GM12878 (cell line): ENCODE data around the gene POU5F1. TPM values are rescaled to one million over a fixed set of nuclear protein-coding genes. Genes with fewer than 3 reads are reported as not detected.

ENCODE experiments used
- ATAC-seq: fragments of 200-7000 bp; cut with Tn5 transposase; 3 replicates; pipeline ENCODE4 v1.9.1; 2020; ENCODE audit warnings: mild to moderate bottlenecking, moderate library complexity
- BruUV-seq: library from RNA; stranded (reverse); fragments of 400-500 nt; replicated peaks from 2 replicates; lab custom pipeline; 2021; lab: Mats Ljungman, UMichigan
- CTCF ChIA-PET: fragments of 300-600 bp; sonication (Branson Sonifier 250); formaldehyde crosslinking; extraction: SDS; loops from one replicate; lab custom pipeline; 2021; ENCODE audit warnings: inconsistent platforms; lab: Yijun Ruan, JAX
- POLR2A ChIA-PET: fragments of 350-600 bp; formaldehyde crosslinking; extraction: SDS; loops from one replicate; lab custom pipeline; 2021; ENCODE audit warnings: inconsistent platforms; lab: Charles Lee
- RAD21 ChIA-PET: fragments of 300-600 bp; sonication (Branson Sonifier 250); formaldehyde crosslinking; loops from one replicate; lab custom pipeline; 2023; ENCODE audit warnings: antibody characterized with exemption; ENCODE audit not compliant: unreplicated experiment; lab: Charles Lee
- SMC1A ChIA-PET: fragments of 300-600 bp; sonication (Branson Sonifier 250); formaldehyde crosslinking; loops from one replicate; lab custom pipeline; 2023; ENCODE audit not compliant: unreplicated experiment, uncharacterized antibody; lab: Charles Lee
- DNase-seq: peaks from one replicate; pipeline ENCODE4 v3.0.0-alpha.2; 2011; ENCODE audit warnings: low read depth, low spot score
- FAIRE-seq: peaks from 3 replicates; lab custom pipeline; 2011; peaks lifted over from hg19 to GRCh38; lab: Jason Lieb, UNC
- H2AFZ ChIP-seq: 2 replicates; pipeline ENCODE4 v1.6.0; 2011; ENCODE audit warnings: low read depth, low read length, control low read depth; ENCODE audit not compliant: control insufficient read depth
- H3K27ac ChIP-seq: 2 replicates; pipeline ENCODE4 v1.5.1; 2011; ENCODE audit warnings: control low read depth; ENCODE audit not compliant: control insufficient read depth, insufficient read depth
- H3K27me3 ChIP-seq, 2 experiments: replicated peaks in 1 of 2; 2 replicates each; pipeline versions ENCODE4 v1.6.0 to v1.6.1; 2011; ENCODE audit warnings: low read length in 1 of 2; ENCODE audit not compliant: control insufficient read depth in 2 of 2, insufficient read depth in 2 of 2
- H3K36me3 ChIP-seq, 2 experiments: 2 replicates each; pipeline ENCODE4 v1.5.1; 2011; ENCODE audit warnings: low read length in 1 of 2; ENCODE audit not compliant: control insufficient read depth in 2 of 2, insufficient read depth in 2 of 2
- H3K4me1 ChIP-seq: 2 replicates; pipeline ENCODE4 v1.6.1; 2011; ENCODE audit warnings: mild to moderate bottlenecking, low read length, moderate library complexity, mixed read lengths; ENCODE audit not compliant: control insufficient read depth, insufficient read depth
- H3K4me2 ChIP-seq: 2 replicates; pipeline ENCODE4 v1.6.0; 2011; ENCODE audit warnings: control low read depth; ENCODE audit not compliant: control insufficient read depth, insufficient read depth
- H3K4me3 ChIP-seq: fragments of 200-600 bp; sonication (generic); 2 replicates; pipeline ENCODE4 v1.5.1; 2016
- H3K79me2 ChIP-seq: 2 replicates; pipeline ENCODE4 v1.6.0; 2011; ENCODE audit warnings: low read length; ENCODE audit not compliant: control insufficient read depth, insufficient read depth
- H3K9ac ChIP-seq: 2 replicates; pipeline ENCODE4 v1.8.0; 2011; ENCODE audit warnings: low read length, control low read depth, mixed read lengths; ENCODE audit not compliant: control insufficient read depth, insufficient read depth
- H3K9me3 ChIP-seq: replicated peaks from 3 replicates; pipeline ENCODE4 v1.5.1; 2011; ENCODE audit warnings: mild to moderate bottlenecking, low read length; ENCODE audit not compliant: control insufficient read depth, insufficient read depth
- H4K20me1 ChIP-seq: 2 replicates; pipeline ENCODE4 v1.6.0; 2011; ENCODE audit not compliant: control insufficient read depth, insufficient read depth
- PKNOX1 ChIP-seq: fragments of 450-650 bp; IDR thresholded peaks from 2 replicates; pipeline ENCODE4 v1.6.1; 2016; ENCODE audit warnings: mild to moderate bottlenecking
- POU2F2 ChIP-seq: IDR thresholded peaks from 3 replicates; pipeline ENCODE4 v1.6.1; 2011; ENCODE audit warnings: low read depth, mild to moderate bottlenecking, low read length, borderline replicate concordance
- SMC3 ChIP-seq: IDR thresholded peaks from 2 replicates; pipeline ENCODE4 v1.6.1; 2011; ENCODE audit warnings: low read length, improper control_type of control experiment, borderline replicate concordance
- STAT1 ChIP-seq: fragments of 450-650 bp; conservative IDR thresholded peaks from 2 replicates; pipeline ENCODE4 v1.6.1; 2014; ENCODE audit warnings: antibody characterized with exemption, mild to moderate bottlenecking
- WGBS: methylation state at CpG from one replicate; pipeline ENCODE4 v1.1.6; 2016; ENCODE audit warnings: low lambda C conversion rate; ENCODE audit not compliant: insufficient replicate concordance, insufficient coverage; ENCODE audit errors: missing lambda C conversion rate; 5-methylcytosine and 5-hydroxymethylcytosine counted together
- in situ Hi-C: fragments of 300-500 bp; cut with MboI; formaldehyde crosslinking; loops from 9 replicates; pipeline ENCODE4 v1.14.3; 2018; ENCODE audit warnings: mixed read lengths
- intact Hi-C: fragments of 100-400 bp; cut with micrococcal nuclease; formaldehyde crosslinking; loops from one replicate; pipeline ENCODE4 v1.14.2; 2022; ENCODE audit not compliant: unreplicated experiment
- polyA plus RNA-seq, 11 experiments: library from polyadenylated mRNA; depleted of rRNA in 4 of 11; unstranded in 6 of 11; stranded (reverse) in 5 of 11; fragments of >200 nt; fragmentation: Nextera tagmentation in 4 of 11; fragmentation: Illumina TruSeq in 1 of 11; extraction: Ambion mirVana in 4 of 11; extraction: Trizol in 1 of 11; gene quantifications; 1 replicate in 1 of 11; 2 replicates in 10 of 11; pipeline versions ENCODE4 v1.2.1 to v1.2.3, GENCODE V29; 2011 to 2016; ENCODE audit warnings: inconsistent platforms in 2 of 11, missing spikeins in 2 of 11, low read depth in 1 of 11
- total RNA-seq, 4 experiments: library from RNA; depleted of rRNA in 3 of 4; stranded (reverse); fragments of >200 nt in 3 of 4; fragmentation: Illumina TruSeq in 1 of 4; extraction: Trizol in 1 of 4; gene quantifications; 2 replicates each; pipeline versions ENCODE4 v1.2.1 to v1.2.3, GENCODE V29; 2013 to 2021
- TF ChIP-seq, protein P1 (sequence below): fragments of 450-650 bp; IDR thresholded peaks from 2 replicates; pipeline ENCODE4 v1.6.1; 2018; ENCODE audit warnings: mild to moderate bottlenecking, low read depth, moderate library complexity; ENCODE audit not compliant: partially characterized antibody
- TF ChIP-seq, protein P2 (sequence below): IDR thresholded peaks from 2 replicates; pipeline ENCODE4 v1.6.1; 2012; ENCODE audit warnings: low read depth, low read length, improper control_type of control experiment
- TF ChIP-seq, protein P3 (sequence below): fragments of 450-650 bp; IDR thresholded peaks from 2 replicates; pipeline ENCODE4 v1.6.1; 2017; ENCODE audit warnings: mild to moderate bottlenecking, moderate library complexity

Gene POU5F1
- total and polyA plus RNA-seq, 10 of the 15 experiments (the other 5 are each of a cell fraction or from before 2014, with no cell fraction given), result 1.4 to 5.5 (median 3.2) TPM

DNA sequence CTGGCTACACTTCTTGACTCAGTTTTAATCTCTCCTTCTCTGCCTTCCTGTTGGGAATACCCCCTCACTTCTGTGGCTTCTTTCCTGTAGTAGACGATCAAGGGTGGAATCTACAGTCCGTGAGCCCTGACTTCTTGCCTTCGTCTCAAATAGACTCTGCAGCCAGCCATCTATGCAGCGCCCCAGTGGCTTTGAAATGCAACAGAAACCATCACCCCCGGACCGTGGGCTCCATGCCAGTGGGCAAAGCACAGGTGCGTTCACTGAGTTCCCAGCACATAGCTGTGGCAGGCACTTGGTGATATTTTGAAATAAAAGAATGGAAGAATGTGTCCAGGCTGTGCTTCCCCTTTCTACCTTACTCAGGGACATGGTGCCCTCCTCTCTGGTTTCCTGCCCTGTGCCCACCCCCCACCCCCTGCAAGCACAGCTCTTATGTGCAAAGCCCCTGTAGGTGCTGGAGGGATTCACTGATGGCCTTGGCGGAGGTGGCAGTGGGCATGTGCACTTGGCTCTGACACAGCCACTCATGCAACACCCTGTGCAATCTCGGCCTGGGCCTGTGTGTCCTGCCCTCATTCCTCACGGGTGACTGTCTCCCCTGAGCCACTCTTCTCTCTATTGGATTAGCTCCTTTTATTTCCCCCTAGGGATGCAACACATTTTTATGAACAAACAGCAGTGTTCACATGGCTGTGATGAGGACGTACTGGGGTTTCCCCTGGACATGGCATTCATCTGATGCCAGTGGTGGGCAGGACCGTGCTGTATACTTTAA is 44.7 kb downstream of the POU5F1 start (continued):
- TF ChIP-seq, protein P1, sequence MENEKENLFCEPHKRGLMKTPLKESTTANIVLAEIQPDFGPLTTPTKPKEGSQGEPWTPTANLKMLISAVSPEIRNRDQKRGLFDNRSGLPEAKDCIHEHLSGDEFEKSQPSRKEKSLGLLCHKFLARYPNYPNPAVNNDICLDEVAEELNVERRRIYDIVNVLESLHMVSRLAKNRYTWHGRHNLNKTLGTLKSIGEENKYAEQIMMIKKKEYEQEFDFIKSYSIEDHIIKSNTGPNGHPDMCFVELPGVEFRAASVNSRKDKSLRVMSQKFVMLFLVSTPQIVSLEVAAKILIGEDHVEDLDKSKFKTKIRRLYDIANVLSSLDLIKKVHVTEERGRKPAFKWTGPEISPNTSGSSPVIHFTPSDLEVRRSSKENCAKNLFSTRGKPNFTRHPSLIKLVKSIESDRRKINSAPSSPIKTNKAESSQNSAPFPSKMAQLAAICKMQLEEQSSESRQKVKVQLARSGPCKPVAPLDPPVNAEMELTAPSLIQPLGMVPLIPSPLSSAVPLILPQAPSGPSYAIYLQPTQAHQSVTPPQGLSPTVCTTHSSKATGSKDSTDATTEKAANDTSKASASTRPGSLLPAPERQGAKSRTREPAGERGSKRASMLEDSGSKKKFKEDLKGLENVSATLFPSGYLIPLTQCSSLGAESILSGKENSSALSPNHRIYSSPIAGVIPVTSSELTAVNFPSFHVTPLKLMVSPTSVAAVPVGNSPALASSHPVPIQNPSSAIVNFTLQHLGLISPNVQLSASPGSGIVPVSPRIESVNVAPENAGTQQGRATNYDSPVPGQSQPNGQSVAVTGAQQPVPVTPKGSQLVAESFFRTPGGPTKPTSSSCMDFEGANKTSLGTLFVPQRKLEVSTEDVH, result no peak
- TF ChIP-seq SMC3, result no peak
- TF ChIP-seq POU2F2, result no peak
- TF ChIP-seq, protein P2, sequence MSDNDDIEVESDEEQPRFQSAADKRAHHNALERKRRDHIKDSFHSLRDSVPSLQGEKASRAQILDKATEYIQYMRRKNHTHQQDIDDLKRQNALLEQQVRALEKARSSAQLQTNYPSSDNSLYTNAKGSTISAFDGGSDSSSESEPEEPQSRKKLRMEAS, result no peak
- TF ChIP-seq STAT1, result no peak

GRCh38 chr6:31125162-31125561 is 45.3 kb downstream of the POU5F1 start:
- DNase-seq, result no peak
- no peaks in the 10 kb centered on the region for H3K79me2 ChIP-seq
- ChIA-PET RAD21 (no interaction called here), SMC1A (no interaction called here), POLR2A (interaction anchor here (0.6 kb wide), 1 partner anchor 338 kb away, joined by 3 read pairs; no protein-coding TSS in a partner anchor), CTCF (interaction anchor here (0.9 to 1.0 kb wide), 2 partner anchors 8 to 38 kb away, joined by 3 to 4 read pairs; no protein-coding TSS in a partner anchor)
- intact Hi-C loops, result no loop called here
- H3K4me1 ChIP-seq, result no peaks in the 10 kb centered on the region; the same call in 1 of the 2 replicates
- no peak overlapping the region for H2AFZ ChIP-seq
- H4K20me1 ChIP-seq, result no peaks in the 10 kb centered on the region
- no peak for TF ChIP-seq PKNOX1
- TF ChIP-seq, protein P3, sequence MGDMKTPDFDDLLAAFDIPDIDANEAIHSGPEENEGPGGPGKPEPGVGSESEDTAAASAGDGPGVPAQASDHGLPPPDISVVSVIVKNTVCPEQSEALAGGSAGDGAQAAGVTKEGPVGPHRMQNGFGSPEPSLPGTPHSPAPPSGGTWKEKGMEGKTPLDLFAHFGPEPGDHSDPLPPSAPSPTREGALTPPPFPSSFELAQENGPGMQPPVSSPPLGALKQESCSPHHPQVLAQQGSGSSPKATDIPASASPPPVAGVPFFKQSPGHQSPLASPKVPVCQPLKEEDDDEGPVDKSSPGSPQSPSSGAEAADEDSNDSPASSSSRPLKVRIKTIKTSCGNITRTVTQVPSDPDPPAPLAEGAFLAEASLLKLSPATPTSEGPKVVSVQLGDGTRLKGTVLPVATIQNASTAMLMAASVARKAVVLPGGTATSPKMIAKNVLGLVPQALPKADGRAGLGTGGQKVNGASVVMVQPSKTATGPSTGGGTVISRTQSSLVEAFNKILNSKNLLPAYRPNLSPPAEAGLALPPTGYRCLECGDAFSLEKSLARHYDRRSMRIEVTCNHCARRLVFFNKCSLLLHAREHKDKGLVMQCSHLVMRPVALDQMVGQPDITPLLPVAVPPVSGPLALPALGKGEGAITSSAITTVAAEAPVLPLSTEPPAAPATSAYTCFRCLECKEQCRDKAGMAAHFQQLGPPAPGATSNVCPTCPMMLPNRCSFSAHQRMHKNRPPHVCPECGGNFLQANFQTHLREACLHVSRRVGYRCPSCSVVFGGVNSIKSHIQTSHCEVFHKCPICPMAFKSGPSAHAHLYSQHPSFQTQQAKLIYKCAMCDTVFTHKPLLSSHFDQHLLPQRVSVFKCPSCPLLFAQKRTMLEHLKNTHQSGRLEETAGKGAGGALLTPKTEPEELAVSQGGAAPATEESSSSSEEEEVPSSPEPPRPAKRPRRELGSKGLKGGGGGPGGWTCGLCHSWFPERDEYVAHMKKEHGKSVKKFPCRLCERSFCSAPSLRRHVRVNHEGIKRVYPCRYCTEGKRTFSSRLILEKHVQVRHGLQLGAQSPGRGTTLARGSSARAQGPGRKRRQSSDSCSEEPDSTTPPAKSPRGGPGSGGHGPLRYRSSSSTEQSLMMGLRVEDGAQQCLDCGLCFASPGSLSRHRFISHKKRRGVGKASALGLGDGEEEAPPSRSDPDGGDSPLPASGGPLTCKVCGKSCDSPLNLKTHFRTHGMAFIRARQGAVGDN, result no peak
- no TSS peak for BruUV-seq
- no peak for FAIRE-seq
- no peak for ATAC-seq
- 38% methylated on average over 8 of the region's 8 CpGs for WGBS
- H3K9ac ChIP-seq, result no peak overlapping the region
- no peaks in the 10 kb centered on the region for H3K9me3 ChIP-seq
- H3K36me3 ChIP-seq, result no peaks in the 10 kb centered on the region
- H3K4me2 ChIP-seq, result no peak overlapping the region
- H3K4me3 ChIP-seq, result no peak overlapping the region
- H3K27ac ChIP-seq, result no peak overlapping the region
- in situ Hi-C loops, result no loop called here
- no peaks in the 10 kb centered on the region; a peak in 4 of 4 replicates for H3K27me3 ChIP-seq
